GM12872 (cell line): ENCODE results near the gene PTPRD.

Source experiments
- TF ChIP-seq, protein P1 (sequence below): IDR thresholded peaks from 3 replicates; pipeline ENCODE4 v1.5.1; 2011; ENCODE audit warnings: low read depth, mild to moderate bottlenecking, low read length, moderate library complexity; ENCODE audit not compliant: insufficient read depth

PTPRD gene

DNA sequence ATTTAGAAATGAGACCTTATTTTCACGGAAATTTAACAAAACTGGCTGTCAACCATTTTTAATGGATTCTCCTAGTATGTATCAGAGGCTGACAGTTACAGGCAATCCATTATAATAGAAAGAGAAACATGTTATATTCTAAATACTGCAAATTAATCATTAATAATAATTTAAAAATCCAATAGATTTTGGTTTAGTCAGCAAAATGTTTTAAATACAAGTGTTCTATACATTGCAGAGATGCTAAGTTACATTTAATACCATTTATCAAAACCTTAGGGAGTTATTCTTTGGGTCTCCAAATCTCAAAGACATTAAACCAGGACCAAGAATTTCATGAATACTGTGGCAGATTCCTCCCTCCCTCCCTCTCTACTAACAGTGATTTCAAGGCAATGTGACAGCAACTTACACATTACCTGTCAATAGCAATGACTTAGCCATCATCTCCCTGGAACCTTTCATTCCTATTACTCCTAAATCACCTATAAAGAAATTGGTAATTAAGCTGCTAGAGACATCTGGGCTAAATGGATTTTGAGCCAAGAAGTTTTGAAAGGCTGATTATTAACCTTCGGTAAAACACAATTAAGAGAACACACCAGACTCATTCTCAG, 2044.7 kb downstream of the PTPRD start:
- TF ChIP-seq, protein P1, sequence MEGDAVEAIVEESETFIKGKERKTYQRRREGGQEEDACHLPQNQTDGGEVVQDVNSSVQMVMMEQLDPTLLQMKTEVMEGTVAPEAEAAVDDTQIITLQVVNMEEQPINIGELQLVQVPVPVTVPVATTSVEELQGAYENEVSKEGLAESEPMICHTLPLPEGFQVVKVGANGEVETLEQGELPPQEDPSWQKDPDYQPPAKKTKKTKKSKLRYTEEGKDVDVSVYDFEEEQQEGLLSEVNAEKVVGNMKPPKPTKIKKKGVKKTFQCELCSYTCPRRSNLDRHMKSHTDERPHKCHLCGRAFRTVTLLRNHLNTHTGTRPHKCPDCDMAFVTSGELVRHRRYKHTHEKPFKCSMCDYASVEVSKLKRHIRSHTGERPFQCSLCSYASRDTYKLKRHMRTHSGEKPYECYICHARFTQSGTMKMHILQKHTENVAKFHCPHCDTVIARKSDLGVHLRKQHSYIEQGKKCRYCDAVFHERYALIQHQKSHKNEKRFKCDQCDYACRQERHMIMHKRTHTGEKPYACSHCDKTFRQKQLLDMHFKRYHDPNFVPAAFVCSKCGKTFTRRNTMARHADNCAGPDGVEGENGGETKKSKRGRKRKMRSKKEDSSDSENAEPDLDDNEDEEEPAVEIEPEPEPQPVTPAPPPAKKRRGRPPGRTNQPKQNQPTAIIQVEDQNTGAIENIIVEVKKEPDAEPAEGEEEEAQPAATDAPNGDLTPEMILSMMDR: no peak

DNA sequence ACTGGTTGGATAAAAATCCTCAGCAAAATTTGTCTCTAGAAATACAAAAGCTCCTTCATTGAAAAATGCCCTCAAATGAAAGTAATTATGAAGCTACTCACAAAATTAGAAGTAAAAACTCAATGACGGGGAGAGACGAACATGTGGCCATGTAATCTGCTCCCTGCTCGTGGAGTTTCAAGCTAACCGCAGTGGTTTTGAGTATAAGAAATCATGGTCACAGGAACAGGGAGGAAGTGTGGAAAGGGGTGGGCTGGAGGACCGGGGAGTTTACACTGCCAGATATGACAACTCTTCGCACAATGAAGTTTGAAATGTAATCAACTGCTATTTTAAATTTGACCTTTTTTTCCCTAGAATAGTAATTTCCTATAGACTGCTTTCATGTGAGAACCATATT, 2047.8 kb downstream of the PTPRD start:
- TF ChIP-seq, protein P1: no peak

DNA sequence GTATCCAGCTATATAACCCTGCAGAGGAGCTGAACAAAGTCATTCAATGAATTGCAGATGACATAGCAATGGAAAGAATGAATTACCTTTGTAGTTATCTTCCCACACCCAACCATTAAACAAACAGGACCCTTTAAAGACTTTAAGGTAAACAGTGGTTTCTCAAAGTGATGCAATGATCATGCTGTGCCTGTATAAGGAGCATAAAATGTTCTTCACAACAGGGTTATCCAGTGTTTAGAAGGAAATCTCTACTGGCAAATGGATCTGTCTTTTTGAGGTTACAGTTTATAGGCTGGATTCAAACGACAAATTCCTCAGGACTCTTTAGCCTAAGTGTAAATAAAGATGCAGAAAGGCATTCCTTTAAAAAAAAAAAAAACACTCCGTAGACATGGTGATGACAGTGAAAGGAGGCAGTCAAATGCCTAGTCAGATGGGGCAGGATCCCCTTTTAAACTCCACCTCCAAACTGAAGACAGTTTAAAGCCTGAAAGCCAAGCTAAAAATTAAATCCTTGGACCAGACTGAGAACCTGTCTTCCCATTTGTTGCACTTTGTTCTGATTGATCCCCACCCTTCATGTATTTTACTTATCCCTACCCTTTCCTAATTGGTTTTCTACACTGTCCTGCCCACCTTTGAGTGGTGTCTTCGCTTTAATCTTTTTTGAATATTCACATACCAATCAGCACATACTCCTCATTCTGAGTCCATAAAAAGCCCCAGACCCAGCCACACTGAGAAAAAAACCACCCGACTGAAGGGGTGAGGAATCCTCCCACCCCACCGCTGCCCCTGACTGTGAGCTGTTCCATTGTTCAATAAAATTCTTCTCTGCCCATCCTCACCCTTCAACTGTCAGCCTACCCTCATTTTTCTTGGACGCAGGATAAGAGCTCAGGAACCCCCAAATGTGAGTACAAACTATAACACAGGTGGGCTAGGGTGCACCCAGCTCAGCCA, 2052.0 kb downstream of the PTPRD start:
- TF ChIP-seq, protein P1: no peak

DNA sequence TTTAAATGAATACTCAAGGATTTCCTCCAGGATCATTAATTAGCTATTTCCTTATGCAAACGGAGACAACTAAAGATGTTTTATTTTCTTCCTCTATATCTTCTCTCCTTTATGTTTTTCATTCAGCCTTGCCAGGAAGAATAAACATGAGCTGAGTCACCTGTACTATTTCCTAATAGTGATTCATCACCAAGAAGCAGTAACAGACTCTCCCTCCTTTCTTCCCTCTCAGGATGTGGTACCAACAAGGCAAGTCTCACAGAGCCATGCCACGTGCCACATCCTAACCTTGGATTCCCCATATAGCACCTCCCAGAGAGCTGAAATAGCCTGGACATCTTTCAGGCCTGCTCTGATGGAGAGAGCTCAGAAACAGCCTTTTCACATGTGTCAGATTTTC, 2054.6 kb downstream of the PTPRD start:
- TF ChIP-seq, protein P1: no peak

DNA sequence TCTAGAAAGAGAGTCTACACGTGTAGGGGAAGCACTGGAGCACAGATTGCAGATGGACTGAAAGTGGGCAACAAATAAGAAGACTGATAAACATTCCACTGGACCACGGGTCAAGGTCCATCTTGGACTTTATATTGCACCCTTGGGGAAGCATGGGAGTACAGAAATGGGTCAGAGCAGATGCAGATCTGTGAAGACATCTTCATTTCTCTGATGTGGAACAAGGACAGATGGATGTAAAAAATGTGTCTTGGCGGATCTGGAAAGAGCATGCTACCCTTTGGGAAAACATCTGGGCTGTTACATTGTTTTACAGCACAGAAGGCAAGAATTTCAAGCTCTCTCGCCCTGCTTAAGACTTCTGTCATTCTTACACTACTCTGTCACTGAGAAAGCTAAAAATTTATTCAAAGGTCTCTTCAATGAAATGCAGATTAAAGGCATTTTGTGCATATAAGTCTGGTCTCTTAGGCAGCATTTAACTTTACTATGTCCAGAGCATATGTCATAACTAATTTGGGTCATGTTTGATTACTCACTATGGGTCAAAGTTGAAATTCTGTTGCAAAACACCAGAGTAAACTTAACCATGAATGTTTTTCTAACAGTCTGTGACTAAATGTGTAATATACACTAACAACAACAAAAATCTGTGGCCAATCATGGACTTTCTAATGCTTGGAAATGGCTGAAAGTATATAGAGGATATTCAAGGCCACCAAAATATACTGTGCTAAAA, 2056.9 kb downstream of the PTPRD start:
- TF ChIP-seq, protein P1: no peak

DNA sequence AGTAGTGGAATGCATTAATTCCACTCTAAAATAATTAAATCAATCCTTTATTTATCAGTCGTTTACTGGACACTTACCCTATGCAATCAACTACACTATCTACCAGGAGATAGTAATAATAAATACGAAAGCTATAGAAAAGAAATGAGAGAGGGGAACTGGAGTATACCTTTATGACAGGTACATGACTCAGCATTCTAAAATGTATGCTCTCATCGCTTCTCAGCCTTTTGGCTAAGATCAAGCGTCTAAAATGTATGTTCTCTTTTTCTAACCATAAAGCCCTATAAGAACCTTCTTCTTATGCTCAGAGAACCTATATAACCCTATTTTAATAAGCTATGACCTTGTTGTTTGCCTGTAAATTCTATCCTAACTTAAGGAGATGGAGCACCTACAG, 2059.4 kb downstream of the PTPRD start:
- TF ChIP-seq, protein P1: no peak

DNA sequence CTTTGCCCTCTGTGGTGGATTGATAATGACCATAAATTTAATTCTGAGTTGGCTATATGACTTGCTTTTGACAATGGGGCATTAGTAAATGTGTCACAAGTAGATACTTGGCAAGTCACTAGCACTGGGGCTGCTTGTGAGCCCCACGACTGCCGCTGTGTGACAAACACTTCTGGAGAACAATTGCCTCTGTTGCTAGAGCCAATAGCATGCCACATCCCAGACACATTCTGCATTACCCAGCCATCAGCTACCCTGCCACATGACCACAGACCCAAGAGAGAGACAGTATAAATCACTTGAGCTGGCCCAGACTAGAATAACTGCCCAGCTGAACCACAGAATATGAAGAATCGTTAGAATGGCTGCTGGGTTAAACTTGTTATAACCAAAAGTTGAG, 2060.1 kb downstream of the PTPRD start:
- TF ChIP-seq, protein P1: no peak
